A549 (cell line): ENCODE measurements around the gene IL1RN. TPM values are rescaled to one million over a fixed set of nuclear protein-coding genes. Genes with fewer than 3 reads are reported as not detected.

Source experiments
- ATAC-seq, 2 experiments: fragments of 200-7000 bp in 1 of 2; fragments of >200 bp in 1 of 2; cut with Nextera tagmentation in 1 of 2; cut with Tn5 transposase in 1 of 2; 3 replicates each; pipeline versions ENCODE4 v1.8.0 to v1.9.1; 2018 to 2020; ENCODE audit warnings: mild to moderate bottlenecking in 1 of 2, moderate library complexity in 1 of 2
- CTCF ChIA-PET: fragments of 300-600 bp; sonication (Branson Sonifier 250); formaldehyde crosslinking; extraction: SDS; loops from one replicate; lab custom pipeline; 2021; ENCODE audit warnings: antibody characterized with exemption, inconsistent platforms; lab: Yijun Ruan, JAX
- POLR2A ChIA-PET: fragments of 350-600 bp; formaldehyde crosslinking; extraction: SDS; loops from one replicate; lab custom pipeline; 2021; ENCODE audit warnings: antibody characterized with exemption, inconsistent platforms; lab: Yijun Ruan, JAX
- DNase-seq, 2 experiments: peaks; one replicate each; pipeline versions ENCODE4 v3.0.0 to v3.0.0-alpha.2; 2011 to 2016; ENCODE audit warnings: low read depth in 1 of 2, low spot score in 1 of 2
- FAIRE-seq: peaks from 2 replicates; lab custom pipeline; 2011; peaks lifted over from hg19 to GRCh38; lab: Jason Lieb, UNC
- H3K27ac ChIP-seq, 2 experiments: fragments of >200 bp; sonication (Bioruptor Twin); formaldehyde crosslinking; 3 replicates each; pipeline ENCODE4 v1.5.1; 2016 to 2017
- H3K4me1 ChIP-seq: fragments of >200 bp; sonication (Bioruptor Twin); formaldehyde crosslinking; 3 replicates; pipeline ENCODE4 v1.6.1; 2016
- H3K4me2 ChIP-seq: fragments of >200 bp; sonication (Bioruptor Twin); formaldehyde crosslinking; 3 replicates; pipeline ENCODE4 v1.6.1; 2016
- H3K4me3 ChIP-seq: fragments of >200 bp; sonication (Bioruptor Twin); formaldehyde crosslinking; 3 replicates; pipeline ENCODE4 v1.5.1; 2016
- H3K9me3 ChIP-seq: fragments of >200 bp; sonication (Bioruptor Twin); formaldehyde crosslinking; 3 replicates; pipeline ENCODE4 v1.6.1; 2016
- BHLHE40 ChIP-seq: IDR thresholded peaks from 2 replicates; pipeline ENCODE4 v1.6.1; 2012; ENCODE audit warnings: low read depth, low read length, inconsistent platforms
- CEBPB ChIP-seq, 2 experiments: fragments of >200 bp in 1 of 2; sonication (Bioruptor Twin) in 1 of 2; formaldehyde crosslinking in 1 of 2; IDR thresholded peaks; 2 replicates each; pipeline ENCODE4 v1.6.1; 2012 to 2016
- CHD2 ChIP-seq: fragments of 150-350 bp; IDR thresholded peaks from 2 replicates; pipeline ENCODE4 v1.6.1; 2014; ENCODE audit warnings: low read length; ENCODE audit not compliant: partially characterized antibody
- EHF ChIP-seq: fragments of 250-450 bp; sonication (Bioruptor Pico); IDR thresholded peaks from 2 replicates; pipeline ENCODE4 v1.5.0; 2020; ENCODE audit warnings: mild to moderate bottlenecking
- EP300 ChIP-seq, 2 experiments: fragments of >200 bp; sonication (Bioruptor Twin); formaldehyde crosslinking; IDR thresholded peaks; 2 replicates in 1 of 2; 3 replicates in 1 of 2; pipeline ENCODE4 v1.6.1; 2016 to 2017
- ESRRA ChIP-seq: fragments of 150-350 bp; IDR thresholded peaks from 2 replicates; pipeline ENCODE4 v1.6.1; 2014; ENCODE audit warnings: mild to moderate bottlenecking, low read length, borderline replicate concordance
- FOSL2 ChIP-seq, 2 experiments: fragments of 450-650 bp in 1 of 2; fragments of >200 bp in 1 of 2; sonication (Bioruptor Twin) in 1 of 2; formaldehyde crosslinking; IDR thresholded peaks; 2 replicates each; pipeline versions ENCODE4 v1.5.0 to v1.6.1; 2016 to 2020; ENCODE audit warnings: mild to moderate bottlenecking in 1 of 2, moderate library complexity in 1 of 2
- GATA3 ChIP-seq: IDR thresholded peaks from 2 replicates; pipeline ENCODE4 v1.6.1; 2012; ENCODE audit warnings: borderline replicate concordance
- HDAC2 ChIP-seq: fragments of 200-600 bp; sonication (generic); IDR thresholded peaks from 2 replicates; pipeline ENCODE4 v1.6.1; 2016
- HOXB13 ChIP-seq: fragments of 250-450 bp; sonication (Bioruptor Pico); IDR thresholded peaks from 2 replicates; pipeline ENCODE4 v1.5.0; 2020; ENCODE audit warnings: low read depth, mild to moderate bottlenecking, moderate library complexity
- HOXB5 ChIP-seq: fragments of 250-450 bp; sonication (Bioruptor Pico); IDR thresholded peaks from 2 replicates; pipeline ENCODE4 v1.5.0; 2020; ENCODE audit warnings: mild to moderate bottlenecking, moderate library complexity
- JUN ChIP-seq, 2 experiments: fragments of >200 bp; sonication (Bioruptor Twin); formaldehyde crosslinking; IDR thresholded peaks; 2 replicates in 1 of 2; 3 replicates in 1 of 2; pipeline ENCODE4 v1.6.1; 2016 to 2017
- JUNB ChIP-seq: fragments of >200 bp; sonication (Bioruptor Twin); formaldehyde crosslinking; IDR thresholded peaks from 2 replicates; pipeline ENCODE4 v1.6.1; 2016
- MAFK ChIP-seq: fragments of 450-650 bp; IDR thresholded peaks from 2 replicates; pipeline ENCODE4 v1.6.1; 2014; ENCODE audit not compliant: partially characterized antibody
- NFE2L2 ChIP-seq: fragments of 150-350 bp; conservative IDR thresholded peaks from 2 replicates; pipeline ENCODE4 v1.6.1; 2014; ENCODE audit warnings: low read length
- NR3C1 ChIP-seq: fragments of >200 bp; sonication (Bioruptor Twin); formaldehyde crosslinking; IDR thresholded peaks from 3 replicates; pipeline ENCODE4 v1.6.1; 2017
- PHF8 ChIP-seq: fragments of 200-600 bp; sonication (generic); IDR thresholded peaks from 2 replicates; pipeline ENCODE4 v1.6.1; 2016; ENCODE audit warnings: low read depth, mild to moderate bottlenecking, antibody characterized with exemption, moderate library complexity, borderline replicate concordance
- POLR2AphosphoS2 ChIP-seq: conservative IDR thresholded peaks from 2 replicates; pipeline ENCODE4 v1.6.1; 2012; ENCODE audit warnings: low read length, improper control_type of control experiment, inconsistent platforms
- RARB ChIP-seq: fragments of 250-450 bp; sonication (Bioruptor Pico); IDR thresholded peaks from 2 replicates; pipeline ENCODE4 v1.8.0; 2021; ENCODE audit warnings: mild to moderate bottlenecking, moderate library complexity
- TFCP2L1 ChIP-seq: fragments of 250-450 bp; sonication (Bioruptor Pico); IDR thresholded peaks from 2 replicates; pipeline ENCODE4 v1.5.0; 2021; ENCODE audit warnings: mild to moderate bottlenecking
- ZC3H11A ChIP-seq: fragments of 450-650 bp; IDR thresholded peaks from 2 replicates; pipeline ENCODE4 v1.6.1; 2014; ENCODE audit warnings: antibody characterized with exemption, mild to moderate bottlenecking
- ZFP36 ChIP-seq: fragments of 450-650 bp; IDR thresholded peaks from 2 replicates; pipeline ENCODE4 v1.6.1; 2014; ENCODE audit warnings: borderline replicate concordance; ENCODE audit not compliant: partially characterized antibody
- ZNF302 ChIP-seq: fragments of 250-450 bp; sonication (Bioruptor Pico); IDR thresholded peaks from 2 replicates; pipeline ENCODE4 v1.9.0; 2021; ENCODE audit warnings: inconsistent platforms, mild to moderate bottlenecking, moderate library complexity
- WGBS: methylation state at CpG from one replicate; pipeline ENCODE4 v1.1.6; 2017; ENCODE audit errors: missing lambda C conversion rate; 5-methylcytosine and 5-hydroxymethylcytosine counted together
- polyA plus RNA-seq, 4 experiments: library from polyadenylated mRNA; depleted of rRNA in 3 of 4; stranded (reverse); fragments of >200 nt; fragmentation: RNase III in 1 of 4; extraction: RNeasy Plus Mini Kit Qiagen cat#74134 plus additional on column Dnase treatment in 1 of 4; gene quantifications; 2 replicates in 3 of 4; 3 replicates in 1 of 4; pipeline ENCODE4 v1.2.3, GENCODE V29; 2011 to 2017
- TF ChIP-seq, protein P1 (sequence below): fragments of 250-450 bp; sonication (Bioruptor Pico); IDR thresholded peaks from 2 replicates; pipeline ENCODE4 v1.5.0; 2020; ENCODE audit warnings: low read depth, mild to moderate bottlenecking, moderate library complexity
- TF ChIP-seq, protein P2 (sequence below): IDR thresholded peaks from 2 replicates; pipeline ENCODE4 v1.6.1; 2012
- TF ChIP-seq, protein P3 (sequence below): fragments of 150-350 bp; IDR thresholded peaks from 2 replicates; pipeline ENCODE4 v1.6.1; 2014; ENCODE audit warnings: low read depth, mild to moderate bottlenecking, low read length
- TF ChIP-seq, protein P4 (sequence below): fragments of >200 bp; sonication (Bioruptor Twin); formaldehyde crosslinking; IDR thresholded peaks from 3 replicates; pipeline ENCODE4 v1.5.1; 2016
- TF ChIP-seq, protein P5 (sequence below): fragments of >200 bp; sonication (Bioruptor Twin); formaldehyde crosslinking; IDR thresholded peaks from 3 replicates; pipeline ENCODE4 v1.6.1; 2016

The IL1RN gene
- polyA plus RNA-seq, 2 of the 4 experiments (the other 2 are of a cell fraction), result 0.13 TPM; not detected in 1

DNA sequence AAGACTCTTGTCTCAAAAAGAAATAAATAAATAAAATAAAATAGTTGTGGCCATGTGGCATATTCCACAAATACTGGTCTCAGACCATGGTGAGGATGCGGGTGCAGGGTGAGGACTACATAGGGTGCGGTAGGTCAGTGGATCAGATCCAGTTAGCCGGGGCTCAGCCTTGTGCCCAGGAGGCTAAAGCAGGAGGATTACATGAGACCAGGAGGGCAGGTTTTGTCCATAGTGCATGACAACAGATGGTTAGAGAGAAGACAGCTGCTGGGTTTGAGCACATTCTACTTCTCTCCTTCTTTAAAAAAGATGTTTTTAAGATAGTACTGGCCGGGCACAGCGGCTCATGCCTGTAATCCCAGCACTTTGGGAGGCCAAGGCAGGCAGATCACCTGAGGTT, 33.6 kb downstream of the IL1RN start:
- FAIRE-seq (no peak), ATAC-seq (no peak), DNase-seq (no peak)
- Histone ChIP-seq H3K4me2 (no peak overlapping the region), H3K4me1 (peaks cover 23% of the 10 kb centered on the region), H3K27ac (no peak overlapping the region; a peak in 1 of 6 replicates), H3K9me3 (no peaks in the 10 kb centered on the region), H3K4me3 (no peak overlapping the region)
- WGBS, result 91% methylated on average over 5 of the region's 5 CpGs
- no peak for TF ChIP-seq CEBPB (IDR thresholded peaks at IDR 0.05)
- TF ChIP-seq ZNF302 (CRISPR knock-in tag), result no peak
- TF ChIP-seq ZC3H11A, result no peak
- no peak for TF ChIP-seq GATA3
- TF ChIP-seq NR3C1, result no peak
- TF ChIP-seq, protein P1, sequence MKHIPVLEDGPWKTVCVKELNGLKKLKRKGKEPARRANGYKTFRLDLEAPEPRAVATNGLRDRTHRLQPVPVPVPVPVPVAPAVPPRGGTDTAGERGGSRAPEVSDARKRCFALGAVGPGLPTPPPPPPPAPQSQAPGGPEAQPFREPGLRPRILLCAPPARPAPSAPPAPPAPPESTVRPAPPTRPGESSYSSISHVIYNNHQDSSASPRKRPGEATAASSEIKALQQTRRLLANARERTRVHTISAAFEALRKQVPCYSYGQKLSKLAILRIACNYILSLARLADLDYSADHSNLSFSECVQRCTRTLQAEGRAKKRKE (CRISPR knock-in tag), result no peak
- no peak for TF ChIP-seq TFCP2L1 (CRISPR knock-in tag)
- no peak for TF ChIP-seq JUNB
- no peak for TF ChIP-seq EP300 (IDR thresholded peaks at IDR 0.05)
- no peak for TF ChIP-seq EHF (CRISPR knock-in tag)
- no peak for TF ChIP-seq BHLHE40
- no peak for TF ChIP-seq HDAC2
- CTCF ChIA-PET, result interaction anchor here (0.7 to 1.8 kb wide), 2 partner anchors 12 to 38 kb away, joined by 6 read pairs; no protein-coding TSS in a partner anchor
- POLR2A ChIA-PET, result no interaction called here

DNA sequence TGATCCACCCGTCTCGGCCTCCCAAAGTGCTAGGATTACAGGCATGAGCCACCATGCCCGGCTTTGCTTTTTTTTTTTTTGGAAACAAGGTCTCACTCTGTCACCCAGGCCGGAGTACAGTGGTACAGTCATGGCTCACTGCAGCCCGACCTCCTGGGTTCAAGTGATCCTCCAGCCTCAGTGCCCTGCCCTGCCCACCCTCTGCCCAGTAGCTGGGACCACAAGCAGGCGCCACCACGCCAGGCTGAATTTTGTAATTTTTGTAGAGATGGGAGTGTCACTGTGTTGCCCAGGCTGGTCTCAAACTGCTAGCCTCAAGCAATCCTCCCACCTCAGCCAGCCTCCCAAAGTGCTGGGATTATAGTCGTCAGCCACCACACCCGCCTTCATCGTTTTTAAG, 34.8 kb downstream of the IL1RN start:
- WGBS, result 85% methylated on average over 10 of the region's 10 CpGs

DNA sequence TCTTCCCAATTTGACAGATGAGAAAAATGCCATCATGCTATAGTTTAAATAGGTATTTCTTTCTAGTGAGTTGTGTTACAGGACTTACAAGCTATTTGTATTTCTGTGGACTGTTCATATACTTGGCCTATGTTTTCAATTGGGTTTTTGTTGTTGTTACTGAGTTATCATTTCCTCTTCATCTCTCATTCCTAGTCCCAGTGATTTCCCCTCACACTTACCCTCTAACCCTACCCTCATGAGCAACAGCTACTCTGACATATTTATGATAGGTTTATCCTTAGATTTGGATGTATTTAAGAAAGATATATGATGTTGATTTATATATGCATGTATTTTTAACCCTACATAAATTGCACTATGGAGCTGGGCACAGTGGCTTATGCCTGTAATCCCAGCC, 35.5 kb downstream of the IL1RN start:
- no peaks in the 10 kb centered on the region for H3K9me3 ChIP-seq
- H3K27ac ChIP-seq, result no peak overlapping the region
- no peak for DNase-seq
- CTCF ChIA-PET, result interaction anchor here (0.7 to 3.9 kb wide), 6 partner anchors 10 to 178 kb away, joined by 3 to 40 read pairs (median 4); partner anchors contain the start of gene PSD4
- H3K4me1 ChIP-seq, result peaks cover 19% of the 10 kb centered on the region
- no peak for ATAC-seq
- H3K4me2 ChIP-seq, result no peak overlapping the region
- H3K4me3 ChIP-seq, result no peak overlapping the region
- no peak for FAIRE-seq
- POLR2A ChIA-PET, result no interaction called here
- TF ChIP-seq PHF8 (no peak), CHD2 (no peak), FOSL2 (IDR thresholded peaks at IDR 0.05) (no peak), FOSL2 (CRISPR knock-in tag; IDR thresholded peaks at IDR 0.05) (no peak), POLR2AphosphoS2 (no peak), HOXB5 (CRISPR knock-in tag) (no peak), ZFP36 (no peak), NR3C1 (no peak), NFE2L2 (no peak), MAFK (no peak), ESRRA (no peak)
- TF ChIP-seq, protein P2, sequence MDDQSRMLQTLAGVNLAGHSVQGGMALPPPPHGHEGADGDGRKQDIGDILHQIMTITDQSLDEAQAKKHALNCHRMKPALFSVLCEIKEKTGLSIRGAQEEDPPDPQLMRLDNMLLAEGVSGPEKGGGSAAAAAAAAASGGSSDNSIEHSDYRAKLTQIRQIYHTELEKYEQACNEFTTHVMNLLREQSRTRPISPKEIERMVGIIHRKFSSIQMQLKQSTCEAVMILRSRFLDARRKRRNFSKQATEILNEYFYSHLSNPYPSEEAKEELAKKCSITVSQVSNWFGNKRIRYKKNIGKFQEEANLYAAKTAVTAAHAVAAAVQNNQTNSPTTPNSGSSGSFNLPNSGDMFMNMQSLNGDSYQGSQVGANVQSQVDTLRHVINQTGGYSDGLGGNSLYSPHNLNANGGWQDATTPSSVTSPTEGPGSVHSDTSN, result no peak
- TF ChIP-seq, protein P3, sequence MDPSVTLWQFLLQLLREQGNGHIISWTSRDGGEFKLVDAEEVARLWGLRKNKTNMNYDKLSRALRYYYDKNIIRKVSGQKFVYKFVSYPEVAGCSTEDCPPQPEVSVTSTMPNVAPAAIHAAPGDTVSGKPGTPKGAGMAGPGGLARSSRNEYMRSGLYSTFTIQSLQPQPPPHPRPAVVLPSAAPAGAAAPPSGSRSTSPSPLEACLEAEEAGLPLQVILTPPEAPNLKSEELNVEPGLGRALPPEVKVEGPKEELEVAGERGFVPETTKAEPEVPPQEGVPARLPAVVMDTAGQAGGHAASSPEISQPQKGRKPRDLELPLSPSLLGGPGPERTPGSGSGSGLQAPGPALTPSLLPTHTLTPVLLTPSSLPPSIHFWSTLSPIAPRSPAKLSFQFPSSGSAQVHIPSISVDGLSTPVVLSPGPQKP, result no peak

More for the DNA sequence above, 34.8 kb downstream of the IL1RN start:
- Histone ChIP-seq H3K4me3 (no peak overlapping the region), H3K4me2 (no peak overlapping the region), H3K27ac (no peak overlapping the region), H3K9me3 (no peaks in the 10 kb centered on the region), H3K4me1 (peaks cover 23% of the 10 kb centered on the region)
- ATAC-seq, result no peak
- POLR2A ChIA-PET, result interaction anchor here (0.9 kb wide), 1 partner anchor 37 kb away, joined by 3 read pairs; no protein-coding TSS in a partner anchor
- TF ChIP-seq RARB (no peak), HOXB13 (no peak), TFCP2L1 (CRISPR knock-in tag) (no peak), JUN (IDR thresholded peaks at IDR 0.05) (no peak), JUNB (no peak)
- TF ChIP-seq, protein P4, sequence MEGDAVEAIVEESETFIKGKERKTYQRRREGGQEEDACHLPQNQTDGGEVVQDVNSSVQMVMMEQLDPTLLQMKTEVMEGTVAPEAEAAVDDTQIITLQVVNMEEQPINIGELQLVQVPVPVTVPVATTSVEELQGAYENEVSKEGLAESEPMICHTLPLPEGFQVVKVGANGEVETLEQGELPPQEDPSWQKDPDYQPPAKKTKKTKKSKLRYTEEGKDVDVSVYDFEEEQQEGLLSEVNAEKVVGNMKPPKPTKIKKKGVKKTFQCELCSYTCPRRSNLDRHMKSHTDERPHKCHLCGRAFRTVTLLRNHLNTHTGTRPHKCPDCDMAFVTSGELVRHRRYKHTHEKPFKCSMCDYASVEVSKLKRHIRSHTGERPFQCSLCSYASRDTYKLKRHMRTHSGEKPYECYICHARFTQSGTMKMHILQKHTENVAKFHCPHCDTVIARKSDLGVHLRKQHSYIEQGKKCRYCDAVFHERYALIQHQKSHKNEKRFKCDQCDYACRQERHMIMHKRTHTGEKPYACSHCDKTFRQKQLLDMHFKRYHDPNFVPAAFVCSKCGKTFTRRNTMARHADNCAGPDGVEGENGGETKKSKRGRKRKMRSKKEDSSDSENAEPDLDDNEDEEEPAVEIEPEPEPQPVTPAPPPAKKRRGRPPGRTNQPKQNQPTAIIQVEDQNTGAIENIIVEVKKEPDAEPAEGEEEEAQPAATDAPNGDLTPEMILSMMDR, result no peak
- TF ChIP-seq, protein P5, sequence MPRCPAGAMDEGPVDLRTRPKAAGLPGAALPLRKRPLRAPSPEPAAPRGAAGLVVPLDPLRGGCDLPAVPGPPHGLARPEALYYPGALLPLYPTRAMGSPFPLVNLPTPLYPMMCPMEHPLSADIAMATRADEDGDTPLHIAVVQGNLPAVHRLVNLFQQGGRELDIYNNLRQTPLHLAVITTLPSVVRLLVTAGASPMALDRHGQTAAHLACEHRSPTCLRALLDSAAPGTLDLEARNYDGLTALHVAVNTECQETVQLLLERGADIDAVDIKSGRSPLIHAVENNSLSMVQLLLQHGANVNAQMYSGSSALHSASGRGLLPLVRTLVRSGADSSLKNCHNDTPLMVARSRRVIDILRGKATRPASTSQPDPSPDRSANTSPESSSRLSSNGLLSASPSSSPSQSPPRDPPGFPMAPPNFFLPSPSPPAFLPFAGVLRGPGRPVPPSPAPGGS, result no peak
- FAIRE-seq, result no peak
- CTCF ChIA-PET, result interaction anchor here (0.5 to 3.9 kb wide), 4 partner anchors 11 to 152 kb away, joined by 3 to 40 read pairs (median 6); partner anchors contain the start of gene PSD4
- no peak for DNase-seq
